ENCODE data around the gene VILL.
"Not testable (repeated sequence)": the region's sequence is repeated elsewhere in the genome, so short reads cannot be mapped to it uniquely, and the experiment has no call there.

Gene VILL

GRCh38 chr3:38046821-38047220 lies 56.2 kb downstream of the VILL start:
- TF ChIP-seq CTCF (conservative IDR thresholded peaks at IDR 0.05) = no peak
- no peak overlapping the region for H3K27ac ChIP-seq

- TF ChIP-seq ZFX (IDR thresholded peaks at IDR 0.05) (no peak), CTCF (conservative IDR thresholded peaks at IDR 0.05) (no peak)
- no peak overlapping the region for H3K27ac ChIP-seq
These were observed 57.3 kb downstream of the VILL start for GRCh38 chr3:38047896-38048295.

GRCh38 chr3:38049358-38050126 lies 59.0 kb downstream of the VILL start:
- H3K27ac ChIP-seq = no peak overlapping the region
- TF ChIP-seq CTCF (conservative IDR thresholded peaks at IDR 0.05) = no peak
- no peak for TF ChIP-seq ZFX (IDR thresholded peaks at IDR 0.05)

GRCh38 chr3:38051131-38051530 lies 60.5 kb downstream of the VILL start:
- TF ChIP-seq ZFX (IDR thresholded peaks at IDR 0.05) (no peak), CTCF (conservative IDR thresholded peaks at IDR 0.05) (no peak)
- no peak overlapping the region for H3K27ac ChIP-seq

GRCh38 chr3:38053286-38053685 lies 62.7 kb downstream of the VILL start:
- not testable (repeated sequence) for H3K27ac ChIP-seq

GRCh38 chr3:38053813-38054498 lies 63.4 kb downstream of the VILL start:
- not testable (repeated sequence) for H3K27ac ChIP-seq

- H3K27ac ChIP-seq = no peak overlapping the region
- TF ChIP-seq ZFX (IDR thresholded peaks at IDR 0.05) (no peak), CTCF (conservative IDR thresholded peaks at IDR 0.05) (no peak)
These were observed 64.0 kb downstream of the VILL start for GRCh38 chr3:38054499-38055001.
